Measurements from ENCODE around the gene NDUFS6. TPM values are rescaled to one million over a fixed set of nuclear protein-coding genes. Genes with fewer than 3 reads are reported as not detected.

NDUFS6 gene
- total and polyA plus RNA-seq, 2 of the 4 experiments (the other 2 are of a cell fraction), result 10.4 to 69.0 TPM

GRCh38 chr5:1767524-1768282 lies 33.5 kb upstream of the NDUFS6 start:
- Histone ChIP-seq H2BK5ac (ENCODE audit: low read depth, low read length, poor library complexity, severe bottlenecking) (no peak overlapping the region), H2BK120ac (ENCODE audit: low read depth, low read length) (no peak overlapping the region), H2AK9ac (replicated peaks; ENCODE audit: low read depth, low read length, poor library complexity) (no peak overlapping the region), H3K23ac (ENCODE audit: low read depth, low read length) (no peak overlapping the region), H4K8ac (ENCODE audit: low read depth in 2 of 2, low read length in 2 of 2) (no peak overlapping the region), H3K14ac (replicated peaks; ENCODE audit: low read depth, low read length) (no peak overlapping the region), H3K4ac (ENCODE audit: low read depth, low read length) (no peak overlapping the region), H4K5ac (ENCODE audit: low read depth, low read length) (no peak overlapping the region), H3K4me1 (ENCODE audit: control insufficient read depth, insufficient read depth, low read length) (peaks cover 7% of the 10 kb centered on the region; the same call in 1 of the 2 replicates), H3K27me3 (ENCODE audit: control insufficient read depth, insufficient read depth, low read length) (peaks cover 7% of the 10 kb centered on the region), H3K56ac (ENCODE audit: extremely low read depth, insufficient read depth, low read length) (no peak overlapping the region), H3K9me3 (ENCODE audit: control insufficient read depth, insufficient read depth, low read length) (no peaks in the 10 kb centered on the region), H4K91ac (ENCODE audit: insufficient read depth, low read depth, low read length) (no peak overlapping the region), H3K36me3 (ENCODE audit: control insufficient read depth, insufficient read depth, low read length) (no peaks in the 10 kb centered on the region), H3K18ac (ENCODE audit: low read depth, low read length) (no peak overlapping the region), H2BK20ac (ENCODE audit: low read depth, low read length) (no peak overlapping the region), H3K9me1 (ENCODE audit: insufficient read depth, low read length) (no peaks in the 10 kb centered on the region), H4K20me1 (ENCODE audit: insufficient read depth, low read length) (no peaks in the 10 kb centered on the region), H3K9ac (ENCODE audit: low read depth, low read length) (no peak overlapping the region), H3K27ac (ENCODE audit: insufficient read depth, low read length) (no peak overlapping the region), H3K4me3 (ENCODE audit: insufficient read depth, low read depth, low read length) (no peak overlapping the region), H2AK5ac (ENCODE audit: low read depth, low read length) (no peak overlapping the region), H3K79me1 (ENCODE audit: low read depth in 1 of 2, low read length in 2 of 2) (no peaks in the 10 kb centered on the region), H3K4me2 (ENCODE audit: low read depth, low read length) (no peak overlapping the region), H2AFZ (replicated peaks; ENCODE audit: low read length, poor library complexity) (no peak overlapping the region), H2BK15ac (ENCODE audit: low read depth, low read length) (no peak overlapping the region)
- no peak for TF ChIP-seq CEBPB (IDR thresholded peaks at IDR 0.05; ENCODE audit: low read depth, low read length)
- TF ChIP-seq, protein P1, sequence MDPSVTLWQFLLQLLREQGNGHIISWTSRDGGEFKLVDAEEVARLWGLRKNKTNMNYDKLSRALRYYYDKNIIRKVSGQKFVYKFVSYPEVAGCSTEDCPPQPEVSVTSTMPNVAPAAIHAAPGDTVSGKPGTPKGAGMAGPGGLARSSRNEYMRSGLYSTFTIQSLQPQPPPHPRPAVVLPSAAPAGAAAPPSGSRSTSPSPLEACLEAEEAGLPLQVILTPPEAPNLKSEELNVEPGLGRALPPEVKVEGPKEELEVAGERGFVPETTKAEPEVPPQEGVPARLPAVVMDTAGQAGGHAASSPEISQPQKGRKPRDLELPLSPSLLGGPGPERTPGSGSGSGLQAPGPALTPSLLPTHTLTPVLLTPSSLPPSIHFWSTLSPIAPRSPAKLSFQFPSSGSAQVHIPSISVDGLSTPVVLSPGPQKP (IDR thresholded peaks at IDR 0.05; ENCODE audit: borderline replicate concordance, low read depth, low read length), result no peak
- TF ChIP-seq CHD1 (IDR thresholded peaks at IDR 0.05; ENCODE audit: low read depth, low read length), result no peak
- TF ChIP-seq BHLHE40 (IDR thresholded peaks at IDR 0.05; ENCODE audit: low read depth, low read length), result no peak
- TF ChIP-seq NFE2L2 (IDR thresholded peaks at IDR 0.05; ENCODE audit: low read depth, low read length), result no peak
- TF ChIP-seq POLR2A (IDR thresholded peaks at IDR 0.05; ENCODE audit: low read depth, low read length), result no peak
- no peak for DNase-seq
- intact Hi-C loops (cut with micrococcal nuclease) (no loop called here), dilution Hi-C loops (cut with HindIII; ENCODE audit: low sequenced_read_pairs, unreplicated experiment) (no loop called here), in situ Hi-C loops (cut with MboI; ENCODE audit: low sequenced_read_pairs) (no loop called here)
- CTCF ChIA-PET, result no interaction called here
- WGBS, 2 experiments (ENCODE audit: extremely low coverage in 2 of 2, insufficient read length in 1 of 2), result no CpG with 5 or more reads among the region's 16 CpGs
- BruUV-seq (replicated peaks), result no TSS peak
- POLR2A ChIA-PET (ENCODE audit: unreplicated experiment), result no interaction called here
- no peak for ATAC-seq (ENCODE audit: low read depth)

Data from IMR-90 (cell line).